HCT116 (cell line): ENCODE measurements around the gene PAX7. TPM values are rescaled to one million over a fixed set of nuclear protein-coding genes. Genes with fewer than 3 reads are reported as not detected.

ENCODE experiments used
- ATAC-seq: fragments of 200-7000 bp; cut with Tn5 transposase; 2 replicates; pipeline ENCODE4 v1.9.1; 2020; ENCODE audit warnings: mild to moderate bottlenecking, moderate library complexity
- BruUV-seq: library from RNA; stranded (reverse); fragments of 400-500 nt; replicated peaks from 2 replicates; lab custom pipeline; 2021; lab: Mats Ljungman, UMichigan
- CTCF ChIA-PET: fragments of 300-600 bp; sonication (Branson Sonifier 250); formaldehyde crosslinking; loops from one replicate; lab custom pipeline; 2021; ENCODE audit warnings: antibody characterized with exemption; lab: Charles Lee
- POLR2A ChIA-PET: fragments of 300-600, 350-600 bp; sonication (Branson Sonifier 250); formaldehyde crosslinking; loops from one replicate; lab custom pipeline; 2021; ENCODE audit warnings: antibody characterized with exemption; lab: Charles Lee
- RAD21 ChIA-PET, 2 experiments: fragments of 300-600 bp; sonication (Branson Sonifier 250); formaldehyde crosslinking; loops; one replicate each; lab custom pipeline; 2023; ENCODE audit warnings: low total read pairs in 2 of 2; ENCODE audit not compliant: uncharacterized antibody in 2 of 2, unreplicated experiment in 2 of 2, low non-redundant PET in 1 of 2; lab: Charles Lee
- DNase-seq: peaks from one replicate; pipeline ENCODE4 v3.0.0-alpha.2; 2010; ENCODE audit warnings: low read depth, low spot score
- H2AFZ ChIP-seq: fragments of 200-600 bp; shearing (Covaris generic), sonication (generic); 2 replicates; pipeline ENCODE4 v1.6.1; 2017; ENCODE audit warnings: low read depth, mixed run types, mixed read lengths, antibody characterized with exemption, low read length; ENCODE audit not compliant: poor library complexity, severe bottlenecking
- H3K27ac ChIP-seq: 2 replicates; pipeline ENCODE4 v1.5.1; 2012; ENCODE audit warnings: low read depth, low read length
- H3K27me3 ChIP-seq: fragments of 200-600 bp; sonication (generic); 2 replicates; pipeline ENCODE4 v1.6.1; 2016; ENCODE audit warnings: mixed run types, low read length, mixed read lengths; ENCODE audit not compliant: insufficient read depth
- H3K36me3 ChIP-seq, 2 experiments: fragments of 200-500 bp in 1 of 2; fragments of 200-600 bp in 1 of 2; sonication (Bioruptor generic) in 1 of 2; sonication (generic) in 1 of 2; 2 replicates each; pipeline versions ENCODE4 v1.5.1 to v1.6.1; 2014 to 2016; ENCODE audit warnings: low read length in 2 of 2, inconsistent platforms in 1 of 2, mixed read lengths in 1 of 2, mixed run types in 1 of 2; ENCODE audit not compliant: insufficient read depth in 2 of 2, control insufficient read depth in 1 of 2
- H3K4me1 ChIP-seq, 2 experiments: fragments of 200-600 bp in 1 of 2; sonication (generic) in 1 of 2; 2 replicates each; pipeline versions ENCODE4 v1.5.1 to v1.6.1; 2012 to 2017; ENCODE audit warnings: low read length in 2 of 2, inconsistent platforms in 1 of 2, mild to moderate bottlenecking in 1 of 2, mixed read lengths in 1 of 2, mixed run types in 1 of 2, moderate library complexity in 1 of 2; ENCODE audit not compliant: insufficient read depth in 2 of 2, control insufficient read depth in 1 of 2
- H3K4me2 ChIP-seq: fragments of 200-600 bp; sonication (generic); 2 replicates; pipeline ENCODE4 v1.6.1; 2017; ENCODE audit warnings: mixed run types, low read length, mixed read lengths
- H3K4me3 ChIP-seq, 2 experiments: fragments of 200-600 bp in 1 of 2; sonication (generic) in 1 of 2; replicated peaks in 1 of 2; 2 replicates each; pipeline ENCODE4 v1.5.1; 2011 to 2016; ENCODE audit warnings: low read length in 2 of 2, control low read depth in 1 of 2, low read depth in 1 of 2, mild to moderate bottlenecking in 1 of 2, mixed read lengths in 1 of 2, mixed run types in 1 of 2
- H3K79me2 ChIP-seq: fragments of 200-600 bp; sonication (generic); 2 replicates; pipeline ENCODE4 v1.6.1; 2017; ENCODE audit warnings: mild to moderate bottlenecking, mixed run types, low read length, moderate library complexity, mixed read lengths; ENCODE audit not compliant: insufficient read depth
- H3K9ac ChIP-seq: fragments of 200-600 bp; sonication (generic); 2 replicates; pipeline ENCODE4 v1.6.1; 2016; ENCODE audit warnings: low read length, mixed read lengths
- H3K9me2 ChIP-seq: fragments of 200-600 bp; sonication (generic), shearing (Covaris generic); 2 replicates; pipeline ENCODE4 v1.6.1; 2017; ENCODE audit warnings: mixed run types, mild to moderate bottlenecking, moderate library complexity; ENCODE audit not compliant: insufficient read depth
- H3K9me3 ChIP-seq, 2 experiments: fragments of 200-500 bp in 1 of 2; fragments of 200-600 bp in 1 of 2; sonication (Bioruptor generic) in 1 of 2; sonication (generic) in 1 of 2; 2 replicates each; pipeline ENCODE4 v1.6.1; 2014 to 2017; ENCODE audit warnings: low read length in 2 of 2, mixed read lengths in 2 of 2, inconsistent platforms in 1 of 2, low read depth in 1 of 2, mild to moderate bottlenecking in 1 of 2, mixed run types in 1 of 2, moderate library complexity in 1 of 2; ENCODE audit not compliant: control insufficient read depth in 1 of 2, insufficient read depth in 1 of 2
- H4K20me1 ChIP-seq: fragments of 200-600 bp; sonication (generic), shearing (Covaris generic); 2 replicates; pipeline ENCODE4 v1.6.1; 2017; ENCODE audit warnings: mixed run types, mild to moderate bottlenecking, moderate library complexity; ENCODE audit not compliant: insufficient read depth
- CEBPB ChIP-seq: IDR thresholded peaks from 2 replicates; pipeline ENCODE4 v1.6.1; 2012; ENCODE audit warnings: low read depth
- EZH2 ChIP-seq: fragments of 200-600 bp; sonication (generic); IDR thresholded peaks from 2 replicates; pipeline ENCODE4 v1.6.1; 2017; ENCODE audit warnings: antibody characterized with exemption, mixed run types
- JUND ChIP-seq: IDR thresholded peaks from 2 replicates; pipeline ENCODE4 v1.6.1; 2012
- POLR2A ChIP-seq: IDR thresholded peaks from 2 replicates; pipeline ENCODE4 v1.7.0; 2011; ENCODE audit warnings: borderline replicate concordance; ENCODE audit not compliant: insufficient read depth, insufficient read length; ENCODE audit errors: extremely low read depth
- POLR2AphosphoS5 ChIP-seq: IDR thresholded peaks from 2 replicates; pipeline ENCODE4 v1.6.1; 2011; ENCODE audit warnings: mild to moderate bottlenecking, low read depth, low read length, moderate library complexity
- RAD21 ChIP-seq: IDR thresholded peaks from 2 replicates; pipeline ENCODE4 v1.6.1; 2012; ENCODE audit warnings: low read depth, mild to moderate bottlenecking
- YY1 ChIP-seq: IDR thresholded peaks from 2 replicates; pipeline ENCODE4 v1.6.1; 2011; ENCODE audit warnings: low read length, low read depth, moderate library complexity, mild to moderate bottlenecking; ENCODE audit not compliant: insufficient replicate concordance; ENCODE audit errors: extremely low read depth
- ZFX ChIP-seq: fragments of 450-650 bp; IDR thresholded peaks from 2 replicates; pipeline ENCODE4 v1.6.1; 2017
- ZNF274 ChIP-seq: fragments of 200-500 bp; sonication (Bioruptor generic); IDR thresholded peaks from 2 replicates; pipeline ENCODE4 v1.6.1; 2014; ENCODE audit warnings: mild to moderate bottlenecking, low read depth, low read length, inconsistent platforms
- intact Hi-C: fragments of 100-400 bp; cut with micrococcal nuclease; formaldehyde crosslinking; loops from 2 replicates; pipeline ENCODE4 v1.10.0; 2022
- total RNA-seq: library from RNA; stranded (reverse); gene quantifications from one replicate; pipeline ENCODE4 v1.2.1, GENCODE V29; 2021; ENCODE audit not compliant: unreplicated experiment
- TF ChIP-seq, protein P1 (sequence below): IDR thresholded peaks from 2 replicates; pipeline ENCODE4 v1.6.1; 2012

PAX7 gene
- total RNA-seq, 1 experiment from 2014 or later: not detected

DNA sequence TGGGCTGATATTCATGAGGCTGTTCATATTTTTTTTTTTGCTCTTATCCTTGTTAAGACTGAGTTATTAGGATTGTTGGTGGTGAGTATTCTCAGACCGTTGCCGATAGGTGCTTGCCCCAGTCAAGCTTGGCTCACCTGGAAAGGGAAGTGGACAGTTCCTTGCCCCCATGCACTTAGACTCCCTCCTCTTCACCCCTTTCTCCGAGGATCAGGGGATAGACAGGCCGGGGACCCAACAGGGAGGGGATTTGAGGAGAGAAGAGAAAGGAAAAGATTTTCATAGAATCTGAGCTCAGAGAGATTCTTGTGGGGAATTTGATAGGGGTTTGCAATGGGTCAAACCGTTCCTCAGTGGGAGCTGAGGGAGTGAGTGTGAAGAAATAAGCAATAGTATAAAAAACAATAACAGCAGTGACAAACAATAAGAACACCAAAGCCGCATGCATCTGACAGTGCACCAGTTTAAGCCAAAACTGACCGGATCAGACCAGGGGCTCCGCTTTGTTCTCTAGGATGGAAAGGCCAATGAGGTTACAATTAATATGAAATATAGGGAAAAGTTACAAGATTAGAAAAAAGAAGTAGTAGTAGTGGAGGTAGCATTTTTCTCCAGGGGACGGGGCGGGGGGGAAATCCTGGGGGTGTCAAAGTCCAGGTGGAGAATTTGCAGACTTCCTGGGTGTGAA, 8.9 kb downstream of the PAX7 start:
- TF ChIP-seq POLR2A: no peak
- TF ChIP-seq, protein P1, sequence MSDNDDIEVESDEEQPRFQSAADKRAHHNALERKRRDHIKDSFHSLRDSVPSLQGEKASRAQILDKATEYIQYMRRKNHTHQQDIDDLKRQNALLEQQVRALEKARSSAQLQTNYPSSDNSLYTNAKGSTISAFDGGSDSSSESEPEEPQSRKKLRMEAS: no peak
- TF ChIP-seq, all 23 proteins: peak for 0
- DNase-seq (no peak), ATAC-seq (no peak)
- no peaks in the 10 kb centered on the region for H3K36me3 ChIP-seq
- H3K4me3 ChIP-seq: no peak overlapping the region
- CTCF ChIA-PET: interaction anchor here (0.9 kb wide), 1 partner anchor 42 kb away, joined by 3 read pairs; no protein-coding TSS in a partner anchor
- intact Hi-C loops: no loop called here
- H3K9me3 ChIP-seq: no peaks in the 10 kb centered on the region
- BruUV-seq: no TSS peak
- no peaks in the 10 kb centered on the region for H3K9me2 ChIP-seq
- no peaks in the 10 kb centered on the region for H4K20me1 ChIP-seq
- H2AFZ ChIP-seq: no peak overlapping the region
- H3K4me2 ChIP-seq: no peak overlapping the region
- POLR2A ChIA-PET: no interaction called here
- peaks cover 53% of the 10 kb centered on the region for H3K27me3 ChIP-seq
- H3K27ac ChIP-seq: no peak overlapping the region
- RAD21 ChIA-PET: no interaction called here
- no peak overlapping the region for H3K9ac ChIP-seq
- no peaks in the 10 kb centered on the region for H3K79me2 ChIP-seq
- peaks cover 3 to 12% of the 10 kb centered on the region in 2 experiments; a peak in 3 of 4 replicates for H3K4me1 ChIP-seq

DNA sequence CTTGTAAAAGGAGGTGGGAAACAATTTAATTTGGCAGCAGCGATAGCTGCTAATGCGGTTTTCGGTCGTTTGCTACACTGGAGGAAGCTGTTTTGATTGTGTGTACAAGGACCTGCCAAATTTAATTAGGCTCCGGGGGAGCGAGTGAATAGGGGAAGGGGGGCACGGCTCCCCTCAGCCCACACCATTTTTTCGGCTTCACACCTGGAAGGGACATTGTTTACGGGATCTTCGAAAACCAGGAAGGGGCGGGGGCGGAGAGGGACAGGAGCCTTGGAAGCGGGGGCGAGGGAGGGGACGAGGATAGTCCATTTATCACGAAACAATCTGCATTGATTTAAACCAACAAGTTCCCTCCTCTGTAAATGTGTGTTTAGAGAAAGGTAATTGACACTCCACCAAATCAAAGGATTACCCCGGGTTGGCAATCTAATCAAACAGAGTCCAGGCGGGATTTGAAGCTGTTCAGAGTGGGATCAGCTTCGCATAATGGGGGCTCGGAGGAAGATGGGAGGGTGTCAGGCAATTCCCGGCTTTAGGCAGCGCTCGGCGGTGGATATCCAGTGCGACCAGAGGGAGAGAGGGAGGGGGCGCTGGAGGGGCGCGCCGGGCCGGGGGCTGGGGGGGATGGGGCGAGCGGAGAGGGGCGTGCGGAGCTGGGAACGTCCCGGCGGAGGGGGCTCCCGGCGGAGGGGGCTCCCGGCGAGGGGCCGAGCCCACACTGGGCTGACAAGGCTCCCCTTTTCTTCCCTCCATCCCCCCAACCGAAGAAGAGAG, 9.8 kb downstream of the PAX7 start:
- BruUV-seq: no TSS peak
- no peaks in the 10 kb centered on the region for H3K79me2 ChIP-seq
- CTCF ChIA-PET: no interaction called here
- H2AFZ ChIP-seq: no peak overlapping the region
- TF ChIP-seq ZNF274 (no peak), POLR2AphosphoS5 (no peak), RAD21 (no peak), ZFX (no peak), YY1 (no peak), JUND (no peak), POLR2A (no peak), CEBPB (no peak), EZH2 (no peak)
- TF ChIP-seq, protein P1: no peak
- TF ChIP-seq, all 23 proteins: peak for 0
- no peak for ATAC-seq
- peaks cover 3 to 12% of the 10 kb centered on the region in 2 experiments; a peak in 3 of 4 replicates for H3K4me1 ChIP-seq
- no peaks in the 10 kb centered on the region for H4K20me1 ChIP-seq
- no peaks in the 10 kb centered on the region for H3K9me2 ChIP-seq
- H3K4me2 ChIP-seq: no peak overlapping the region
- no peak for DNase-seq
- ChIA-PET POLR2A (no interaction called here), RAD21 (no interaction called here)
- intact Hi-C loops: no loop called here
- H3K27ac ChIP-seq: no peak overlapping the region
- no peak overlapping the region for H3K4me3 ChIP-seq
- H3K27me3 ChIP-seq: peaks cover 45% of the 10 kb centered on the region; the same call in 1 of the 2 replicates
- no peak overlapping the region for H3K9ac ChIP-seq
- no peaks in the 10 kb centered on the region for H3K36me3 ChIP-seq
- H3K9me3 ChIP-seq: no peaks in the 10 kb centered on the region
